Measurements from ENCODE around the gene CACNA1I.
A peak's percentile ranks its signal among the peaks of the same experiment; 100 is the strongest.
"Not testable (repeated sequence)": the region's sequence is repeated elsewhere in the genome, so short reads cannot be mapped to it uniquely, and the experiment has no call there.

Gene CACNA1I

DNA sequence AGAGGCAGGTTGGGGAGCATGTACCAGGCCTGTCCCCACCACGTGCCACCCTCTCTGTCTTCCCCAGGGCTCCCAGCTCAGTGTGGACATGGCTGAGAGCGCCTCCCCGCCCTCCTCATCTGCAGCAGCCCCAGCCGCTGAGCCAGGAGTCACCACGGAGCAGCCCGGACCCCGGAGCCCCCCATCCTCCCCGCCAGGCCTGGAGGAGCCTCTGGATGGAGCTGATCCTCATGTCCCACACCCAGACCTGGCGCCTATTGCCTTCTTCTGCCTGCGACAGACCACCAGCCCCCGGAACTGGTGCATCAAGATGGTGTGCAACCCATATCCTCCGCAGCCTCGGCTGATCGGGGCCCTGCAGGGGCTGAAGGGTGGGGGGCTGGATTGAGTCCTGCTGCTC, at the start of gene CACNA1I:
TSS of gene CACNA1I (plus strand) at position 89 of the 400 bp plus-strand sequence. CDS start at position 89, 0 bp downstream.
- Histone ChIP-seq H3K27me3 (replicated peaks; ENCODE audit: control insufficient read depth, insufficient read depth, low read length) (peaks cover 1% of the 10 kb centered on the region), H3K4me3 (replicated peaks; ENCODE audit: low read depth, low read length) (no peak within 1 kb of the TSS), H3K36me3 (ENCODE audit: control insufficient read depth, insufficient read depth, low read length) (no peaks in the 10 kb centered on the region)
- no peak for DNase-seq (ENCODE audit: extremely low read depth, insufficient read length)
- TF ChIP-seq CTCF (IDR thresholded peaks at IDR 0.05; ENCODE audit: insufficient read depth, low read length, poor library complexity, severe bottlenecking): no peak

DNA sequence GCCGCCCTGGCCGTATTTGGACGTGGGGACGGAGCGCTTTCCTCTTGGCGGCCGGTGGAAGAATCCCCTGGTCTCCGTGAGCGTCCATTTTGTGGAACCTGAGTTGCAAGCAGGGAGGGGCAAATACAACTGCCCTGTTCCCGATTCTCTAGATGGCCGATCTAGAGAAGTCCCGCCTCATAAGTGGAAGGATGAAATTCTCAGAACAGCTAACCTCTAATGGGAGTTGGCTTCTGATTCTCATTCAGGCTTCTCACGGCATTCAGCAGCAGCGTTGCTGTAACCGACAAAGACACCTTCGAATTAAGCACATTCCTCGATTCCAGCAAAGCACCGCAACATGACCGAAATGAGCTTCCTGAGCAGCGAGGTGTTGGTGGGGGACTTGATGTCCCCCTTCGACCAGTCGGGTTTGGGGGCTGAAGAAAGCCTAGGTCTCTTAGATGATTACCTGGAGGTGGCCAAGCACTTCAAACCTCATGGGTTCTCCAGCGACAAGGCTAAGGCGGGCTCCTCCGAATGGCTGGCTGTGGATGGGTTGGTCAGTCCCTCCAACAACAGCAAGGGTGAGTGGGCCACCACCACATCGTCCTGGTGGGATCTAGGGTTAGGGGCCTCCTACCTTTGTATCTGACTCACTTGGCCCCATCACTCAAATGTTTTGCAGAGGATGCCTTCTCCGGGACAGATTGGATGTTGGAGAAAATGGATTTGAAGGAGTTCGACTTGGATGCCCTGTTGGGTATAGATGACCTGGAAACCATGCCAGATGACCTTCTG, 49.3 kb upstream of the CACNA1I start:
- DNase-seq (ENCODE audit: extremely low read depth, insufficient read length); H3K27me3 ChIP-seq (replicated peaks; ENCODE audit: control insufficient read depth, insufficient read depth, low read length): not testable (repeated sequence)
- Histone ChIP-seq H3K4me3 (replicated peaks; ENCODE audit: low read depth, low read length) (peak overlapping the region; percentile 94), H3K36me3 (ENCODE audit: control insufficient read depth, insufficient read depth, low read length) (peaks cover 34% of the 10 kb centered on the region)

DNA sequence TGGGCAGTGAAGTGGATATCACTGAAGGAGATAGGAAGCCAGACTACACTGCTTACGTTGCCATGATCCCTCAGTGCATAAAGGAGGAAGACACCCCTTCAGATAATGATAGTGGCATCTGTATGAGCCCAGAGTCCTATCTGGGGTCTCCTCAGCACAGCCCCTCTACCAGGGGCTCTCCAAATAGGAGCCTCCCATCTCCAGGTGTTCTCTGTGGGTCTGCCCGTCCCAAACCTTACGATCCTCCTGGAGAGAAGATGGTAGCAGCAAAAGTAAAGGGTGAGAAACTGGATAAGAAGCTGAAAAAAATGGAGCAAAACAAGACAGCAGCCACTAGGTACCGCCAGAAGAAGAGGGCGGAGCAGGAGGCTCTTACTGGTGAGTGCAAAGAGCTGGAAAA, 48.5 kb upstream of the CACNA1I start:
- H3K36me3 ChIP-seq (ENCODE audit: control insufficient read depth, insufficient read depth, low read length): peaks cover 34% of the 10 kb centered on the region

GRCh38 chr22:39522567-39523300, 47.8 kb upstream of the CACNA1I start:
- H3K36me3 ChIP-seq (ENCODE audit: control insufficient read depth, insufficient read depth, low read length): peaks cover 31% of the 10 kb centered on the region
- TF ChIP-seq CTCF (IDR thresholded peaks at IDR 0.05; ENCODE audit: insufficient read depth, low read length, poor library complexity, severe bottlenecking): no peak
- no peaks in the 10 kb centered on the region for H3K27me3 ChIP-seq (replicated peaks; ENCODE audit: control insufficient read depth, insufficient read depth, low read length)
- no peak for DNase-seq (ENCODE audit: extremely low read depth, insufficient read length)
- peak overlapping the region; percentile 94 for H3K4me3 ChIP-seq (replicated peaks; ENCODE audit: low read depth, low read length)

More for the DNA sequence above, 48.5 kb upstream of the CACNA1I start:
- H3K27me3 ChIP-seq (replicated peaks; ENCODE audit: control insufficient read depth, insufficient read depth, low read length); DNase-seq (ENCODE audit: extremely low read depth, insufficient read length): not testable (repeated sequence)
- peak overlapping the region; percentile 94 for H3K4me3 ChIP-seq (replicated peaks; ENCODE audit: low read depth, low read length)

- Histone ChIP-seq H3K36me3 (ENCODE audit: control insufficient read depth, insufficient read depth, low read length) (peaks cover 31% of the 10 kb centered on the region), H3K4me3 (replicated peaks; ENCODE audit: low read depth, low read length) (no peak overlapping the region), H3K27me3 (replicated peaks; ENCODE audit: control insufficient read depth, insufficient read depth, low read length) (no peaks in the 10 kb centered on the region)
- no peak for TF ChIP-seq CTCF (IDR thresholded peaks at IDR 0.05; ENCODE audit: insufficient read depth, low read length, poor library complexity, severe bottlenecking)
- DNase-seq (ENCODE audit: extremely low read depth, insufficient read length): no peak
Observed at GRCh38 chr22:39524089-39524752, 46.3 kb upstream of the CACNA1I start.

GRCh38 chr22:39524753-39525657, 45.5 kb upstream of the CACNA1I start:
- H3K27me3 ChIP-seq (replicated peaks; ENCODE audit: control insufficient read depth, insufficient read depth, low read length): no peaks in the 10 kb centered on the region
- peaks cover 35% of the 10 kb centered on the region for H3K36me3 ChIP-seq (ENCODE audit: control insufficient read depth, insufficient read depth, low read length)
- no peak for TF ChIP-seq CTCF (IDR thresholded peaks at IDR 0.05; ENCODE audit: insufficient read depth, low read length, poor library complexity, severe bottlenecking)
- no peak overlapping the region for H3K4me3 ChIP-seq (replicated peaks; ENCODE audit: low read depth, low read length)
- no peak for DNase-seq (ENCODE audit: extremely low read depth, insufficient read length)
